H1 (cell line): ENCODE data around the gene GALNT15. TPM values are rescaled to one million over a fixed set of nuclear protein-coding genes. Genes with fewer than 3 reads are reported as not detected.

Experiments
- ATF2 ChIP-seq: IDR thresholded peaks from 2 replicates; pipeline ENCODE4 v1.6.1; 2012; ENCODE audit warnings: low read length, inconsistent platforms
- CREB1 ChIP-seq: IDR thresholded peaks from 2 replicates; pipeline ENCODE4 v1.6.1; 2012; ENCODE audit warnings: inconsistent platforms
- EGR1 ChIP-seq: IDR thresholded peaks from 2 replicates; pipeline ENCODE4 v1.6.1; 2011; ENCODE audit warnings: low read depth, low read length, borderline replicate concordance
- KDM4A ChIP-seq: IDR thresholded peaks from one replicate; pipeline ENCODE4 v1.7.1; 2012; ENCODE audit warnings: low read depth, mild to moderate bottlenecking, moderate library complexity, low read length, inconsistent platforms; ENCODE audit not compliant: severe bottlenecking
- RFX5 ChIP-seq: IDR thresholded peaks from 2 replicates; pipeline ENCODE4 v1.6.1; 2011; ENCODE audit warnings: low read depth, low read length, improper control_type of control experiment, borderline replicate concordance
- SP4 ChIP-seq: IDR thresholded peaks from 2 replicates; pipeline ENCODE4 v1.6.1; 2012; ENCODE audit warnings: low read length, inconsistent platforms
- TBP ChIP-seq: IDR thresholded peaks from 2 replicates; pipeline ENCODE4 v1.6.1; 2011; ENCODE audit warnings: low read depth, low read length, improper control_type of control experiment
- ZNF274 ChIP-seq: IDR thresholded peaks from 2 replicates; pipeline ENCODE4 v1.7.0; 2012; ENCODE audit warnings: low read length, borderline replicate concordance; ENCODE audit errors: extremely low read depth
- polyA plus RNA-seq, 7 experiments: library from polyadenylated mRNA; depleted of rRNA in 3 of 7; stranded (reverse) in 5 of 7; unstranded in 2 of 7; fragments of >200 nt in 5 of 7; fragments of 200-250 nt in 2 of 7; gene quantifications; 1 replicate in 5 of 7; 2 replicates in 1 of 7; 4 replicates in 1 of 7; pipeline versions ENCODE4 v1.2.1 to v1.2.3, GENCODE V29; 2011 to 2013; ENCODE audit warnings: missing spikeins in 2 of 7, mixed read lengths in 2 of 7
- total RNA-seq: library from RNA; stranded (reverse); fragmentation: NEBNext Ultra II Directional; extraction: Animal tissue kit (Norgen Biotek cat#: 25700); gene quantifications from 2 replicates; pipeline ENCODE4 v1.2.1, GENCODE V29; 2021

The GALNT15 gene
- total and polyA plus RNA-seq, 2 of the 8 experiments (the other 6 are each of a cell fraction or from before 2014, with no cell fraction given), result 0.02 TPM; not detected in 1

- TF ChIP-seq EGR1 (no peak), CREB1 (no peak), KDM4A (no peak), RFX5 (no peak), ATF2 (no peak), TBP (no peak), ZNF274 (no peak), SP4 (no peak)
- TF ChIP-seq, all 59 proteins: peak for 0
These were observed 7.7 kb downstream of the GALNT15 start (continued) for GRCh38 chr3:16182183-16182582.
